ENCODE results near the gene VMP1. TPM values are rescaled to one million over a fixed set of nuclear protein-coding genes. Genes with fewer than 3 reads are reported as not detected.

VMP1 gene
- total and polyA plus RNA-seq, 2 donors from 2014 or later = 96.4 to 338 TPM

- FAIRE-seq (no peak), DNase-seq (no peak)
- TF ChIP-seq, protein P1, sequence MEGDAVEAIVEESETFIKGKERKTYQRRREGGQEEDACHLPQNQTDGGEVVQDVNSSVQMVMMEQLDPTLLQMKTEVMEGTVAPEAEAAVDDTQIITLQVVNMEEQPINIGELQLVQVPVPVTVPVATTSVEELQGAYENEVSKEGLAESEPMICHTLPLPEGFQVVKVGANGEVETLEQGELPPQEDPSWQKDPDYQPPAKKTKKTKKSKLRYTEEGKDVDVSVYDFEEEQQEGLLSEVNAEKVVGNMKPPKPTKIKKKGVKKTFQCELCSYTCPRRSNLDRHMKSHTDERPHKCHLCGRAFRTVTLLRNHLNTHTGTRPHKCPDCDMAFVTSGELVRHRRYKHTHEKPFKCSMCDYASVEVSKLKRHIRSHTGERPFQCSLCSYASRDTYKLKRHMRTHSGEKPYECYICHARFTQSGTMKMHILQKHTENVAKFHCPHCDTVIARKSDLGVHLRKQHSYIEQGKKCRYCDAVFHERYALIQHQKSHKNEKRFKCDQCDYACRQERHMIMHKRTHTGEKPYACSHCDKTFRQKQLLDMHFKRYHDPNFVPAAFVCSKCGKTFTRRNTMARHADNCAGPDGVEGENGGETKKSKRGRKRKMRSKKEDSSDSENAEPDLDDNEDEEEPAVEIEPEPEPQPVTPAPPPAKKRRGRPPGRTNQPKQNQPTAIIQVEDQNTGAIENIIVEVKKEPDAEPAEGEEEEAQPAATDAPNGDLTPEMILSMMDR (IDR thresholded peaks at IDR 0.05; ENCODE audit: borderline replicate concordance, extremely low read depth, insufficient read depth) = no peak
- Histone ChIP-seq H3K27me3 (ENCODE audit: control insufficient read depth, insufficient read depth, low read length) (no peaks in the 10 kb centered on the region), H3K27ac (ENCODE audit: low read depth in 2 of 2, low read length in 2 of 2) (no peak overlapping the region), H3K4me3 (ENCODE audit: low read length in 3 of 3) (no peak overlapping the region), H3K9me3 (ENCODE audit: control insufficient read depth in 2 of 3, insufficient read depth in 1 of 3, low read length in 3 of 3) (no peaks in the 10 kb centered on the region), H3K36me3 (ENCODE audit: control insufficient read depth in 2 of 3, insufficient read depth in 3 of 3, low read length in 3 of 3) (no peaks in the 10 kb centered on the region), H3K4me1 (ENCODE audit: control insufficient read depth in 2 of 3, insufficient read depth in 2 of 3, low read depth in 1 of 3, low read length in 3 of 3) (no peaks in the 10 kb centered on the region), H3K9ac (ENCODE audit: low read length in 3 of 3) (no peak overlapping the region)
- intact Hi-C loops (cut with DNase I) = no loop called here
Measured at GRCh38 chr17:59796138-59796537, 88.7 kb downstream of the VMP1 start.

DNA sequence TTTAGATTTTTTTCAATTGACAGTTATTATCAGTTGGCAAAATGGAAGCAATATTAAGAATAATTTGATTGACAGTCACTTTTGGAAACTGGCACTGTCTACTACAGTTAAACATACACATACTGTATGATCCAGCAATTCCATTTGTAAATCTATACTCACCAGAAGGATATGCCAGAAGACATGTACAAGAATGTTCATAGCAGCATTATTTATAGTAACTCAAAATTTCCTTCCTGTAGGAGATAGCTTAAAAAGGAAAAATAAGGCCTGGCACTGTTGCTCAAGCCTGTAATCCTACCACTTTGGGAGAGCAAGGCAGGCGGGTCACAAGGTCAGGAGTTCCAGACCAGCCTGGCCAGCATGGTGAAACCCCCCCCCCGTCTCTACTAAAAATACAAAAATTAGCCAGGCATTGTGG is 89.3 kb downstream of the VMP1 start:
- Histone ChIP-seq H3K27me3 (ENCODE audit: control insufficient read depth, insufficient read depth, low read length) (no peaks in the 10 kb centered on the region), H3K4me3 (ENCODE audit: low read length in 3 of 3) (no peak overlapping the region), H3K4me1 (ENCODE audit: control insufficient read depth in 2 of 3, insufficient read depth in 2 of 3, low read depth in 1 of 3, low read length in 3 of 3) (no peaks in the 10 kb centered on the region), H3K9me3 (ENCODE audit: control insufficient read depth in 2 of 3, insufficient read depth in 1 of 3, low read length in 3 of 3) (no peaks in the 10 kb centered on the region), H3K9ac (ENCODE audit: low read length in 3 of 3) (no peak overlapping the region), H3K27ac (ENCODE audit: low read depth in 2 of 2, low read length in 2 of 2) (no peak overlapping the region), H3K36me3 (ENCODE audit: control insufficient read depth in 2 of 3, insufficient read depth in 3 of 3, low read length in 3 of 3) (no peaks in the 10 kb centered on the region)
- intact Hi-C loops (cut with DNase I) = no loop called here
- FAIRE-seq (no peak), DNase-seq (no peak)
- TF ChIP-seq, protein P1 (IDR thresholded peaks at IDR 0.05; ENCODE audit: borderline replicate concordance, extremely low read depth, insufficient read depth) = no peak

GRCh38 chr17:59798111-59798510 is 90.7 kb downstream of the VMP1 start:
- no peak overlapping the region for H3K27ac ChIP-seq (ENCODE audit: low read depth in 2 of 2, low read length in 2 of 2)
- no peak for DNase-seq
- H3K9ac ChIP-seq (ENCODE audit: low read length in 3 of 3) = no peak overlapping the region
- no peak overlapping the region for H3K4me3 ChIP-seq (ENCODE audit: low read length in 3 of 3)
- H3K9me3 ChIP-seq (ENCODE audit: control insufficient read depth in 2 of 3, insufficient read depth in 1 of 3, low read length in 3 of 3) = no peaks in the 10 kb centered on the region
- H3K27me3 ChIP-seq (ENCODE audit: control insufficient read depth, insufficient read depth, low read length) = no peaks in the 10 kb centered on the region
- TF ChIP-seq, protein P1 (IDR thresholded peaks at IDR 0.05; ENCODE audit: borderline replicate concordance, extremely low read depth, insufficient read depth) = no peak
- intact Hi-C loops (cut with DNase I) = no loop called here
- no peaks in the 10 kb centered on the region for H3K36me3 ChIP-seq (ENCODE audit: control insufficient read depth in 2 of 3, insufficient read depth in 3 of 3, low read length in 3 of 3)
- no peaks in the 10 kb centered on the region for H3K4me1 ChIP-seq (ENCODE audit: control insufficient read depth in 2 of 3, insufficient read depth in 2 of 3, low read depth in 1 of 3, low read length in 3 of 3)
- no peak for FAIRE-seq

GRCh38 chr17:59800530-59800942 is 93.1 kb downstream of the VMP1 start:
- no peak overlapping the region for H3K27ac ChIP-seq (ENCODE audit: low read depth in 2 of 2, low read length in 2 of 2)
- FAIRE-seq (no peak), DNase-seq (no peak)
- H3K27me3 ChIP-seq (ENCODE audit: control insufficient read depth, insufficient read depth, low read length) = no peaks in the 10 kb centered on the region
- H3K36me3 ChIP-seq (ENCODE audit: control insufficient read depth in 2 of 3, insufficient read depth in 3 of 3, low read length in 3 of 3) = no peaks in the 10 kb centered on the region
- no peak overlapping the region for H3K4me3 ChIP-seq (ENCODE audit: low read length in 3 of 3)
- TF ChIP-seq, protein P1 (IDR thresholded peaks at IDR 0.05; ENCODE audit: borderline replicate concordance, extremely low read depth, insufficient read depth) = no peak
- intact Hi-C loops (cut with DNase I) = no loop called here
- H3K9ac ChIP-seq (ENCODE audit: low read length in 3 of 3) = no peak overlapping the region
- no peaks in the 10 kb centered on the region for H3K9me3 ChIP-seq (ENCODE audit: control insufficient read depth in 2 of 3, insufficient read depth in 1 of 3, low read length in 3 of 3)
- no peaks in the 10 kb centered on the region for H3K4me1 ChIP-seq (ENCODE audit: control insufficient read depth in 2 of 3, insufficient read depth in 2 of 3, low read depth in 1 of 3, low read length in 3 of 3)

Data from kidney (tissue), 14 donors.